Loucy (cell line): Measurements from ENCODE around the gene GARIN5B.

ENCODE experiments used
- EZH2phosphoT487 ChIP-seq: fragments of 200-600 bp; IDR thresholded peaks from 2 replicates; pipeline ENCODE4 v1.6.1; 2018; ENCODE audit warnings: antibody characterized with exemption, mild to moderate bottlenecking, moderate library complexity, borderline replicate concordance
- TF ChIP-seq, protein P1 (sequence below): fragments of 200-600 bp; sonication (generic); conservative IDR thresholded peaks from 2 replicates; pipeline ENCODE4 v1.5.1; 2014; ENCODE audit warnings: mild to moderate bottlenecking, antibody characterized with exemption, low read length

DNA sequence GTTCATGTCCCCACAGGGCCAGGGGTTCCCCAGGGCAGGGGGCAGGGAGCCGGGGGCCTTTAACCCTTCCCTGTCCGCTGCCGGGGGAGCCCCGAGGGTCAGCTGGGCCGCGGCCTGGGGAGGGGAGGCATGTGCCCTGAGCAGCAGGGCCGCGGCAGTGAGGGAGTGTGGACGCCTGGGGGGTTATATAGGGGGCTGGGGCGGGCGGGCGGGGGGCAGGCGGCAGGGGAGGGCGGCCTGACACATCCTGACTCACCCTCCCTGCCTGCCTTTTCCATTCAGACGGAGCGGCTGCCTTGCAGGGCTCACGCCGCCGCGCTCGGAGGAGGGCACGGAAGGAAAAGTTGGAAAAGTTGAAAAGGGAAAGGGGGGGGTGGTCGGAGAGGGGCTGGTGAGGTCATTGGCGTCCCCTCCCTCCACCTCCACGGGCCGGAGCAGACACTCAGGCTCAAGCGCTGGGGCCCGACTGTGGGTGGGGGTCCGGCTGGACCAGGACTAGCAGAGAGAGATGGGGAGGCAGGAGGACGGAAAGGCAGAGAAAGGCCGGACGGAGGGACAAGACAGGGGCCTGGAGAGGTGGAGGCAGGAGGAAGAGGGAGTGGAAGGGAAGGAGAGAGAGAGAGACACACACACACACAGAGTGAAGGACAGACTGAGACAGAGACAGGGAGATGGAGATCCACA, 7.4 kb upstream of the GARIN5B start, which contains the start of gene IL11:
- TF ChIP-seq, protein P1, sequence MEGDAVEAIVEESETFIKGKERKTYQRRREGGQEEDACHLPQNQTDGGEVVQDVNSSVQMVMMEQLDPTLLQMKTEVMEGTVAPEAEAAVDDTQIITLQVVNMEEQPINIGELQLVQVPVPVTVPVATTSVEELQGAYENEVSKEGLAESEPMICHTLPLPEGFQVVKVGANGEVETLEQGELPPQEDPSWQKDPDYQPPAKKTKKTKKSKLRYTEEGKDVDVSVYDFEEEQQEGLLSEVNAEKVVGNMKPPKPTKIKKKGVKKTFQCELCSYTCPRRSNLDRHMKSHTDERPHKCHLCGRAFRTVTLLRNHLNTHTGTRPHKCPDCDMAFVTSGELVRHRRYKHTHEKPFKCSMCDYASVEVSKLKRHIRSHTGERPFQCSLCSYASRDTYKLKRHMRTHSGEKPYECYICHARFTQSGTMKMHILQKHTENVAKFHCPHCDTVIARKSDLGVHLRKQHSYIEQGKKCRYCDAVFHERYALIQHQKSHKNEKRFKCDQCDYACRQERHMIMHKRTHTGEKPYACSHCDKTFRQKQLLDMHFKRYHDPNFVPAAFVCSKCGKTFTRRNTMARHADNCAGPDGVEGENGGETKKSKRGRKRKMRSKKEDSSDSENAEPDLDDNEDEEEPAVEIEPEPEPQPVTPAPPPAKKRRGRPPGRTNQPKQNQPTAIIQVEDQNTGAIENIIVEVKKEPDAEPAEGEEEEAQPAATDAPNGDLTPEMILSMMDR, result no peak
- no peak for TF ChIP-seq EZH2phosphoT487
